Endodermal cell (in vitro differentiated cells): ENCODE measurements around the gene INPP4A. TPM values are rescaled to one million over a fixed set of nuclear protein-coding genes. Genes with fewer than 3 reads are reported as not detected.
A peak's percentile ranks its signal among the peaks of the same experiment; 100 is the strongest.
"Not testable (repeated sequence)": the region's sequence is repeated elsewhere in the genome, so short reads cannot be mapped to it uniquely, and the experiment has no call there.

ENCODE experiments used
- DNase-seq: peaks from one replicate; pipeline ENCODE4 v3.0.0-alpha.2; 2017
- H3K27ac ChIP-seq: 2 replicates; pipeline ENCODE4 v1.5.1; 2013; ENCODE audit warnings: mild to moderate bottlenecking, low read depth, low read length, moderate library complexity
- H3K27me3 ChIP-seq: 2 replicates; pipeline ENCODE4 v1.6.1; 2013; ENCODE audit warnings: mild to moderate bottlenecking, low read length, moderate library complexity; ENCODE audit not compliant: insufficient read depth, control insufficient read depth, poor library complexity, severe bottlenecking
- H3K36me3 ChIP-seq: 2 replicates; pipeline ENCODE4 v1.7.0; 2013; ENCODE audit warnings: mild to moderate bottlenecking, low read length, moderate library complexity; ENCODE audit not compliant: control insufficient read depth, insufficient read depth
- H3K4me1 ChIP-seq: one replicate; pipeline ENCODE4 v1.7.0; 2013; ENCODE audit warnings: low read length; ENCODE audit not compliant: control insufficient read depth, insufficient read depth
- H3K4me3 ChIP-seq: 2 replicates; pipeline ENCODE4 v1.5.1; 2013; ENCODE audit warnings: mild to moderate bottlenecking, low read length, moderate library complexity
- H3K9ac ChIP-seq: 2 replicates; pipeline ENCODE4 v1.6.1; 2013; ENCODE audit warnings: mild to moderate bottlenecking, low read length, moderate library complexity; ENCODE audit not compliant: poor library complexity, severe bottlenecking; ENCODE audit errors: extremely low read depth
- H3K9me3 ChIP-seq: 2 replicates; pipeline ENCODE4 v1.6.1; 2013; ENCODE audit warnings: mild to moderate bottlenecking, low read length, moderate library complexity; ENCODE audit not compliant: control insufficient read depth
- H3K27ac Mint-ChIP-seq: 2 replicates; pipeline ENCODE4 v1.8.0; 2020; ENCODE audit warnings: mixed read lengths
- H3K27me3 Mint-ChIP-seq: 2 replicates; pipeline ENCODE4 v1.8.0; 2021; ENCODE audit warnings: mild to moderate bottlenecking, mixed read lengths; ENCODE audit not compliant: insufficient read depth
- H3K36me3 Mint-ChIP-seq: 2 replicates; pipeline ENCODE4 v1.8.0; 2020; ENCODE audit warnings: low read depth, mixed read lengths
- H3K4me1 Mint-ChIP-seq: 2 replicates; pipeline ENCODE4 v1.8.0; 2020; ENCODE audit warnings: mixed read lengths
- H3K4me3 Mint-ChIP-seq: 2 replicates; pipeline ENCODE4 v1.8.0; 2020; ENCODE audit warnings: mild to moderate bottlenecking, moderate library complexity, mixed read lengths
- H3K9me3 Mint-ChIP-seq: 2 replicates; pipeline ENCODE4 v1.8.0; 2020; ENCODE audit warnings: mild to moderate bottlenecking, mixed read lengths
- WGBS, 2 experiments: methylation state at CpG; one replicate each; pipeline versions ENCODE4 v1.1.5 to v1.1.7; 2013; ENCODE audit warnings: missing lambda C conversion rate in 2 of 2, mixed read lengths in 1 of 2; ENCODE audit not compliant: insufficient coverage in 1 of 2, insufficient read length in 1 of 2; 5-methylcytosine and 5-hydroxymethylcytosine counted together
- total RNA-seq, 2 donors: library from RNA; stranded (reverse); fragmentation: NEBNext Ultra II Directional in 1 of 2; extraction: Animal tissue kit (Norgen Biotek cat#: 25700) in 1 of 2; gene quantifications; 2 replicates in 1 of 2; 3 replicates in 1 of 2; pipeline ENCODE4 v1.2.1, GENCODE V29; 2021
- TF ChIP-seq, protein P1 (sequence below): fragments of 200-600 bp; sonication (generic); conservative IDR thresholded peaks from 2 replicates; pipeline ENCODE4 v1.5.0; 2021; ENCODE audit warnings: antibody characterized with exemption, mild to moderate bottlenecking

The INPP4A gene
- total RNA-seq, 2 donors from 2014 or later = 84.9 to 94.2 TPM

GRCh38 chr2:98589489-98589888 lies 144.8 kb downstream of the INPP4A start:
- WGBS, 2 experiments = 85 to 97% methylated on average over 3 to 4 of the region's 4 CpGs
- H3K4me3 ChIP-seq = no peak overlapping the region

GRCh38 chr2:98592565-98592964 lies 147.9 kb downstream of the INPP4A start:
- H3K36me3 Mint-ChIP-seq = peaks cover 70% of the 10 kb centered on the region
- Histone ChIP-seq H3K27ac (no peak overlapping the region), H3K27me3 (no peaks in the 10 kb centered on the region), H3K4me1 (no peaks in the 10 kb centered on the region), H3K4me3 (no peak overlapping the region), H3K9ac (no peak overlapping the region), H3K36me3 (peaks cover 86% of the 10 kb centered on the region), H3K9me3 (peaks cover 15% of the 10 kb centered on the region)
- 96% methylated on average over 3 to 8 of the region's 8 CpGs for WGBS, 2 experiments
- TF ChIP-seq, protein P1, sequence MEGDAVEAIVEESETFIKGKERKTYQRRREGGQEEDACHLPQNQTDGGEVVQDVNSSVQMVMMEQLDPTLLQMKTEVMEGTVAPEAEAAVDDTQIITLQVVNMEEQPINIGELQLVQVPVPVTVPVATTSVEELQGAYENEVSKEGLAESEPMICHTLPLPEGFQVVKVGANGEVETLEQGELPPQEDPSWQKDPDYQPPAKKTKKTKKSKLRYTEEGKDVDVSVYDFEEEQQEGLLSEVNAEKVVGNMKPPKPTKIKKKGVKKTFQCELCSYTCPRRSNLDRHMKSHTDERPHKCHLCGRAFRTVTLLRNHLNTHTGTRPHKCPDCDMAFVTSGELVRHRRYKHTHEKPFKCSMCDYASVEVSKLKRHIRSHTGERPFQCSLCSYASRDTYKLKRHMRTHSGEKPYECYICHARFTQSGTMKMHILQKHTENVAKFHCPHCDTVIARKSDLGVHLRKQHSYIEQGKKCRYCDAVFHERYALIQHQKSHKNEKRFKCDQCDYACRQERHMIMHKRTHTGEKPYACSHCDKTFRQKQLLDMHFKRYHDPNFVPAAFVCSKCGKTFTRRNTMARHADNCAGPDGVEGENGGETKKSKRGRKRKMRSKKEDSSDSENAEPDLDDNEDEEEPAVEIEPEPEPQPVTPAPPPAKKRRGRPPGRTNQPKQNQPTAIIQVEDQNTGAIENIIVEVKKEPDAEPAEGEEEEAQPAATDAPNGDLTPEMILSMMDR = no peak
- peaks cover 11% of the 10 kb centered on the region for H3K9me3 Mint-ChIP-seq
- H3K27me3 Mint-ChIP-seq = no peaks in the 10 kb centered on the region
- no peaks in the 10 kb centered on the region for H3K4me1 Mint-ChIP-seq
- H3K27ac Mint-ChIP-seq = no peak overlapping the region
- no peak for DNase-seq
- no peak overlapping the region for H3K4me3 Mint-ChIP-seq

More at GRCh38 chr2:98589489-98589888, 144.8 kb downstream of the INPP4A start:
- no peak overlapping the region for H3K27ac ChIP-seq
- Mint-ChIP-seq H3K27ac (no peak overlapping the region), H3K27me3 (no peaks in the 10 kb centered on the region), H3K4me3 (no peak overlapping the region), H3K4me1 (peaks cover 8% of the 10 kb centered on the region), H3K9me3 (peaks cover 10% of the 10 kb centered on the region), H3K36me3 (peaks cover 63% of the 10 kb centered on the region)
- peaks cover 15% of the 10 kb centered on the region for H3K9me3 ChIP-seq
- no peaks in the 10 kb centered on the region for H3K4me1 ChIP-seq
- H3K36me3 ChIP-seq = peaks cover 98% of the 10 kb centered on the region
- no peak overlapping the region for H3K9ac ChIP-seq
- TF ChIP-seq, protein P1 = no peak
- no peaks in the 10 kb centered on the region for H3K27me3 ChIP-seq
- DNase-seq = peak; percentile 5

DNA sequence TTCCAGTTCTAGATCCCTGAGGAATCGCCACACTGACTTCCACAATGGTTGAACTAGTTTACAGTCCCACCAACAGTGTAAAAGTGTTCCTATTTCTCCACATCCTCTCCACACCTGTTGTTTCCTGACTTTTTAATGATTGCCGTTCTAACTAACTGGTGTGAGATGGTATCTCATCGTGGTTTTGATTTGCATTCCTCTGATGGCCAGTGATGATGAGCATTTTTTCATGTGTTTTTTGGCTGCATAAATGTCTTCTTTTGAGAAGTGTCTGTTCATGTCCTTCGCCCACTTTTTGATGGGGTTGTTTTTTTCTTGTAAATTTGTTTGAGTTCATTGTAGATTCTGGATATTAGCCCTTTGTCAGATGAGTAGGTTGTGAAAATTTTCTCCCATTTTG lies 150.0 kb downstream of the INPP4A start:
- DNase-seq, H3K4me1 ChIP-seq, H3K4me3 ChIP-seq, H3K27ac Mint-ChIP-seq, H3K27me3 ChIP-seq, H3K27ac ChIP-seq, H3K27me3 Mint-ChIP-seq, H3K9ac ChIP-seq, H3K4me1 Mint-ChIP-seq, H3K4me3 Mint-ChIP-seq: not testable (repeated sequence)
- Histone ChIP-seq H3K9me3 (peaks cover 15% of the 10 kb centered on the region), H3K36me3 (peaks cover 82% of the 10 kb centered on the region)
- 100% methylated on average over 1 of the region's 4 CpGs; no CpG with 5 or more reads in 1 of the 2 experiments for WGBS, 2 experiments
- H3K36me3 Mint-ChIP-seq = peaks cover 80% of the 10 kb centered on the region
- H3K9me3 Mint-ChIP-seq = peaks cover 11% of the 10 kb centered on the region
